GM12878 (cell line): ENCODE measurements around the gene SLC30A4. TPM values are rescaled to one million over a fixed set of nuclear protein-coding genes. Genes with fewer than 3 reads are reported as not detected.

Experiments used
- ATAC-seq: fragments of 200-7000 bp; cut with Tn5 transposase; 3 replicates; pipeline ENCODE4 v1.9.1; 2020; ENCODE audit warnings: mild to moderate bottlenecking, moderate library complexity
- BruUV-seq: library from RNA; stranded (reverse); fragments of 400-500 nt; replicated peaks from 2 replicates; lab custom pipeline; 2021; lab: Mats Ljungman, UMichigan
- CTCF ChIA-PET: fragments of 300-600 bp; sonication (Branson Sonifier 250); formaldehyde crosslinking; extraction: SDS; loops from one replicate; lab custom pipeline; 2021; ENCODE audit warnings: inconsistent platforms; lab: Yijun Ruan, JAX
- POLR2A ChIA-PET: fragments of 350-600 bp; formaldehyde crosslinking; extraction: SDS; loops from one replicate; lab custom pipeline; 2021; ENCODE audit warnings: inconsistent platforms; lab: Charles Lee
- RAD21 ChIA-PET: fragments of 300-600 bp; sonication (Branson Sonifier 250); formaldehyde crosslinking; loops from one replicate; lab custom pipeline; 2023; ENCODE audit warnings: antibody characterized with exemption; ENCODE audit not compliant: unreplicated experiment; lab: Charles Lee
- SMC1A ChIA-PET: fragments of 300-600 bp; sonication (Branson Sonifier 250); formaldehyde crosslinking; loops from one replicate; lab custom pipeline; 2023; ENCODE audit not compliant: unreplicated experiment, uncharacterized antibody; lab: Charles Lee
- DNase-seq: peaks from one replicate; pipeline ENCODE4 v3.0.0-alpha.2; 2011; ENCODE audit warnings: low read depth, low spot score
- FAIRE-seq: peaks from 3 replicates; lab custom pipeline; 2011; peaks lifted over from hg19 to GRCh38; lab: Jason Lieb, UNC
- H2AFZ ChIP-seq: 2 replicates; pipeline ENCODE4 v1.6.0; 2011; ENCODE audit warnings: low read depth, low read length, control low read depth; ENCODE audit not compliant: control insufficient read depth
- H3K27ac ChIP-seq: 2 replicates; pipeline ENCODE4 v1.5.1; 2011; ENCODE audit warnings: control low read depth; ENCODE audit not compliant: control insufficient read depth, insufficient read depth
- H3K27me3 ChIP-seq, 2 experiments: replicated peaks in 1 of 2; 2 replicates each; pipeline versions ENCODE4 v1.6.0 to v1.6.1; 2011; ENCODE audit warnings: low read length in 1 of 2; ENCODE audit not compliant: control insufficient read depth in 2 of 2, insufficient read depth in 2 of 2
- H3K36me3 ChIP-seq, 2 experiments: 2 replicates each; pipeline ENCODE4 v1.5.1; 2011; ENCODE audit warnings: low read length in 1 of 2; ENCODE audit not compliant: control insufficient read depth in 2 of 2, insufficient read depth in 2 of 2
- H3K4me1 ChIP-seq: 2 replicates; pipeline ENCODE4 v1.6.1; 2011; ENCODE audit warnings: mild to moderate bottlenecking, low read length, moderate library complexity, mixed read lengths; ENCODE audit not compliant: control insufficient read depth, insufficient read depth
- H3K4me2 ChIP-seq: 2 replicates; pipeline ENCODE4 v1.6.0; 2011; ENCODE audit warnings: control low read depth; ENCODE audit not compliant: control insufficient read depth, insufficient read depth
- H3K4me3 ChIP-seq: fragments of 200-600 bp; sonication (generic); 2 replicates; pipeline ENCODE4 v1.5.1; 2016
- H3K79me2 ChIP-seq: 2 replicates; pipeline ENCODE4 v1.6.0; 2011; ENCODE audit warnings: low read length; ENCODE audit not compliant: control insufficient read depth, insufficient read depth
- H3K9ac ChIP-seq: 2 replicates; pipeline ENCODE4 v1.8.0; 2011; ENCODE audit warnings: low read length, control low read depth, mixed read lengths; ENCODE audit not compliant: control insufficient read depth, insufficient read depth
- H3K9me3 ChIP-seq: replicated peaks from 3 replicates; pipeline ENCODE4 v1.5.1; 2011; ENCODE audit warnings: mild to moderate bottlenecking, low read length; ENCODE audit not compliant: control insufficient read depth, insufficient read depth
- H4K20me1 ChIP-seq: 2 replicates; pipeline ENCODE4 v1.6.0; 2011; ENCODE audit not compliant: control insufficient read depth, insufficient read depth
- E2F8 ChIP-seq: fragments of 450-650 bp; IDR thresholded peaks from 2 replicates; pipeline ENCODE4 v1.6.1; 2018; ENCODE audit warnings: mild to moderate bottlenecking, low read depth, moderate library complexity; ENCODE audit not compliant: partially characterized antibody
- LARP7 ChIP-seq: fragments of 450-650 bp; IDR thresholded peaks from 2 replicates; pipeline ENCODE4 v1.6.1; 2017; ENCODE audit warnings: mild to moderate bottlenecking
- MLLT1 ChIP-seq: fragments of 450-650 bp; IDR thresholded peaks from 2 replicates; pipeline ENCODE4 v1.6.1; 2016; ENCODE audit warnings: mild to moderate bottlenecking
- PAX8 ChIP-seq: fragments of 450-650 bp; IDR thresholded peaks from 2 replicates; pipeline ENCODE4 v1.6.1; 2017; ENCODE audit warnings: mild to moderate bottlenecking, moderate library complexity
- WRNIP1 ChIP-seq: IDR thresholded peaks from 2 replicates; pipeline ENCODE4 v1.6.1; 2011; ENCODE audit warnings: low read depth, low read length, improper control_type of control experiment, borderline replicate concordance
- ZBTB40 ChIP-seq: fragments of 450-650 bp; IDR thresholded peaks from 2 replicates; pipeline ENCODE4 v1.6.1; 2016; ENCODE audit warnings: mild to moderate bottlenecking, moderate library complexity, borderline replicate concordance
- WGBS: methylation state at CpG from one replicate; pipeline ENCODE4 v1.1.6; 2016; ENCODE audit warnings: low lambda C conversion rate; ENCODE audit not compliant: insufficient replicate concordance, insufficient coverage; ENCODE audit errors: missing lambda C conversion rate; 5-methylcytosine and 5-hydroxymethylcytosine counted together
- in situ Hi-C: fragments of 300-500 bp; cut with MboI; formaldehyde crosslinking; loops from 9 replicates; pipeline ENCODE4 v1.14.3; 2018; ENCODE audit warnings: mixed read lengths
- intact Hi-C: fragments of 100-400 bp; cut with micrococcal nuclease; formaldehyde crosslinking; loops from one replicate; pipeline ENCODE4 v1.14.2; 2022; ENCODE audit not compliant: unreplicated experiment
- polyA plus RNA-seq, 11 experiments: library from polyadenylated mRNA; depleted of rRNA in 4 of 11; unstranded in 6 of 11; stranded (reverse) in 5 of 11; fragments of >200 nt; fragmentation: Nextera tagmentation in 4 of 11; fragmentation: Illumina TruSeq in 1 of 11; extraction: Ambion mirVana in 4 of 11; extraction: Trizol in 1 of 11; gene quantifications; 1 replicate in 1 of 11; 2 replicates in 10 of 11; pipeline versions ENCODE4 v1.2.1 to v1.2.3, GENCODE V29; 2011 to 2016; ENCODE audit warnings: inconsistent platforms in 2 of 11, missing spikeins in 2 of 11, low read depth in 1 of 11
- total RNA-seq, 4 experiments: library from RNA; depleted of rRNA in 3 of 4; stranded (reverse); fragments of >200 nt in 3 of 4; fragmentation: Illumina TruSeq in 1 of 4; extraction: Trizol in 1 of 4; gene quantifications; 2 replicates each; pipeline versions ENCODE4 v1.2.1 to v1.2.3, GENCODE V29; 2013 to 2021
- TF ChIP-seq, protein P1 (sequence below): IDR thresholded peaks from 2 replicates; pipeline ENCODE4 v1.6.1; 2011; ENCODE audit warnings: borderline replicate concordance, low read depth, mild to moderate bottlenecking, moderate library complexity, mixed read lengths, low read length; ENCODE audit not compliant: insufficient read depth; ENCODE audit errors: extremely low read length
- TF ChIP-seq, protein P2 (sequence below): IDR thresholded peaks from 2 replicates; pipeline ENCODE4 v1.6.1; 2011; ENCODE audit warnings: mild to moderate bottlenecking, low read depth, low read length, moderate library complexity; ENCODE audit not compliant: insufficient replicate concordance

Gene SLC30A4
- total and polyA plus RNA-seq, 10 of the 15 experiments (the other 5 are each of a cell fraction or from before 2014, with no cell fraction given), result 0.05 to 0.31 (median 0.20) TPM

DNA sequence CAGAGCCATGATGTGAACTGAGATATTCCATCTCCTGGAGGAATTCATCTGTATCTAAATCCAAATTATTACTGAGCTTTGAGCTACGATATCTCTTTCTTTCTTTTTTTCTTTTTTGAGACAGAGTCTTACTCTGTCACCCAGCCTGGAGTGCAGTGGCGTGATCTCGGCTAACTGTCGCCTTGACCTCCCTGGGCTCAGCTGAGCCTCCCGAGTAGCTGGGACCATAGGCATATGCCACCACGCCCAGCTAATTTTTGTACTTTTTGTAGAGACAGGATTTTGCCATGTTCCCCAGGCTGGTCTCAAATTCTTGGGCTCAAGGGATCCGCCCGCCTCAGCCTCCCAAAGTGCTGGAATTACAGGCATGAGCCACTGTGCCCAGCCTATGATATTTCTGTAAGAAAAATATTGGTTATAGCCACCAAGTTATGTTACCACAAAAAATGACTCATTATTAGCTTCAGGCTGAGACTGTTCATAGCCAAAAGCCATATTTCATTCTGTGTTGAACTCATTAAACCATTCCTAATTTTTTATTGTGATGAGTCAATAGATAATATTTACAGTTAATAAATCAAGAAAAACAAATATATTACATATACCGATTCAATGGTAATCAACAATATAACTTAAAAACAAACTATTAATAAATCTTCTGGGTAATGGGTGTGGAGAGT is 27.1 kb upstream of the SLC30A4 start:
- no peaks in the 10 kb centered on the region for H3K36me3 ChIP-seq
- no peaks in the 10 kb centered on the region for H4K20me1 ChIP-seq
- no peak overlapping the region for H3K4me2 ChIP-seq
- H3K9ac ChIP-seq, result no peak overlapping the region
- FAIRE-seq, result no peak
- TF ChIP-seq ZBTB40 (no peak), WRNIP1 (no peak), MLLT1 (no peak), PAX8 (no peak), LARP7 (no peak), E2F8 (no peak)
- TF ChIP-seq, protein P1, sequence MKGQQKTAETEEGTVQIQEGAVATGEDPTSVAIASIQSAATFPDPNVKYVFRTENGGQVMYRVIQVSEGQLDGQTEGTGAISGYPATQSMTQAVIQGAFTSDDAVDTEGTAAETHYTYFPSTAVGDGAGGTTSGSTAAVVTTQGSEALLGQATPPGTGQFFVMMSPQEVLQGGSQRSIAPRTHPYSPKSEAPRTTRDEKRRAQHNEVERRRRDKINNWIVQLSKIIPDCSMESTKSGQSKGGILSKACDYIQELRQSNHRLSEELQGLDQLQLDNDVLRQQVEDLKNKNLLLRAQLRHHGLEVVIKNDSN, result no peak
- TF ChIP-seq, protein P2, sequence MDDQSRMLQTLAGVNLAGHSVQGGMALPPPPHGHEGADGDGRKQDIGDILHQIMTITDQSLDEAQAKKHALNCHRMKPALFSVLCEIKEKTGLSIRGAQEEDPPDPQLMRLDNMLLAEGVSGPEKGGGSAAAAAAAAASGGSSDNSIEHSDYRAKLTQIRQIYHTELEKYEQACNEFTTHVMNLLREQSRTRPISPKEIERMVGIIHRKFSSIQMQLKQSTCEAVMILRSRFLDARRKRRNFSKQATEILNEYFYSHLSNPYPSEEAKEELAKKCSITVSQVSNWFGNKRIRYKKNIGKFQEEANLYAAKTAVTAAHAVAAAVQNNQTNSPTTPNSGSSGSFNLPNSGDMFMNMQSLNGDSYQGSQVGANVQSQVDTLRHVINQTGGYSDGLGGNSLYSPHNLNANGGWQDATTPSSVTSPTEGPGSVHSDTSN, result no peak
- H3K9me3 ChIP-seq, result no peaks in the 10 kb centered on the region
- ChIA-PET CTCF (interaction anchor here (0.8 to 1.2 kb wide), 2 partner anchors 62 to 66 kb away, joined by 3 read pairs; no protein-coding TSS in a partner anchor), SMC1A (no interaction called here), RAD21 (no interaction called here), POLR2A (no interaction called here)
- in situ Hi-C loops, result no loop called here
- H2AFZ ChIP-seq, result no peak overlapping the region
- WGBS, result 76% methylated on average over 9 of the region's 9 CpGs
- H3K4me1 ChIP-seq, result no peaks in the 10 kb centered on the region
- no peaks in the 10 kb centered on the region for H3K79me2 ChIP-seq
- intact Hi-C loops, result no loop called here
- no peak overlapping the region for H3K27ac ChIP-seq
- no peaks in the 10 kb centered on the region for H3K27me3 ChIP-seq
- ATAC-seq, result no peak
- H3K4me3 ChIP-seq, result no peak overlapping the region
- BruUV-seq, result no TSS peak
- DNase-seq, result no peak
